ENCODE measurements around the gene CDH18. TPM values are rescaled to one million over a fixed set of nuclear protein-coding genes. Genes with fewer than 3 reads are reported as not detected.
A peak's percentile ranks its signal among the peaks of the same experiment; 100 is the strongest.

The CDH18 gene
- total and polyA plus RNA-seq, 2 donors (not counting 1 experiment from before 2014, with no cell fraction given): 0.16 to 0.33 TPM

- Histone ChIP-seq H3K27me3 (ENCODE audit: control insufficient read depth, insufficient read depth, low read length) (no peaks in the 10 kb centered on the region), H3K27ac (ENCODE audit: insufficient read depth, low read length) (no peak overlapping the region), H3K4me1 (ENCODE audit: control insufficient read depth, extremely low read depth, insufficient read depth, low read length) (no peaks in the 10 kb centered on the region), H3K4me3 (replicated peaks in 1 of 4; ENCODE audit: control extremely low read depth in 1 of 4, insufficient read depth in 1 of 4, low read depth in 3 of 4, low read length in 4 of 4) (no peak overlapping the region), H3K9ac (ENCODE audit: insufficient read depth, low read length) (no peak overlapping the region), H3K36me3 (ENCODE audit: control insufficient read depth, insufficient read depth, low read length) (no peaks in the 10 kb centered on the region), H3K79me2 (ENCODE audit: control insufficient read depth, insufficient read depth, low read length) (no peaks in the 10 kb centered on the region), H3K9me3 (ENCODE audit: control insufficient read depth, insufficient read depth, low read depth, low read length) (no peaks in the 10 kb centered on the region), H4K20me1 (ENCODE audit: control insufficient read depth, extremely low read depth, insufficient read depth, low read length) (no peaks in the 10 kb centered on the region), H2AFZ (ENCODE audit: low read length) (no peak overlapping the region), H3K4me2 (ENCODE audit: extremely low read depth, insufficient read depth, low read length) (no peak overlapping the region)
- TF ChIP-seq CTCF (conservative IDR thresholded peaks at IDR 0.05 in 1 of 2, IDR thresholded peaks at IDR 0.05 in 1 of 2; ENCODE audit: low read depth in 1 of 2, low read length in 2 of 2): no peak
- no peak for TF ChIP-seq EZH2 (IDR thresholded peaks at IDR 0.05; ENCODE audit: low read length, missing control alignments)
- DNase-seq (ENCODE audit: low read depth in 2 of 2): no peak
Observed at GRCh38 chr5:19855453-19855852, 132.5 kb downstream of the CDH18 start.

GRCh38 chr5:19855031-19855430 lies 133.0 kb downstream of the CDH18 start:
- H3K36me3 ChIP-seq (ENCODE audit: control insufficient read depth, insufficient read depth, low read length): no peaks in the 10 kb centered on the region
- H3K27ac ChIP-seq (ENCODE audit: insufficient read depth, low read length): no peak overlapping the region
- H3K4me2 ChIP-seq (ENCODE audit: extremely low read depth, insufficient read depth, low read length): no peak overlapping the region
- no peaks in the 10 kb centered on the region for H3K4me1 ChIP-seq (ENCODE audit: control insufficient read depth, extremely low read depth, insufficient read depth, low read length)
- no peaks in the 10 kb centered on the region for H3K27me3 ChIP-seq (ENCODE audit: control insufficient read depth, insufficient read depth, low read length)
- DNase-seq (ENCODE audit: low read depth in 2 of 2): peak in 1 of 2 donors; percentile 72
- H2AFZ ChIP-seq (ENCODE audit: low read length): no peak overlapping the region
- H3K9ac ChIP-seq (ENCODE audit: insufficient read depth, low read length): no peak overlapping the region
- H3K4me3 ChIP-seq (replicated peaks in 1 of 4; ENCODE audit: control extremely low read depth in 1 of 4, insufficient read depth in 1 of 4, low read depth in 3 of 4, low read length in 4 of 4): no peak overlapping the region
- no peaks in the 10 kb centered on the region for H3K9me3 ChIP-seq (ENCODE audit: control insufficient read depth, insufficient read depth, low read depth, low read length)
- H4K20me1 ChIP-seq (ENCODE audit: control insufficient read depth, extremely low read depth, insufficient read depth, low read length): no peaks in the 10 kb centered on the region
- no peaks in the 10 kb centered on the region for H3K79me2 ChIP-seq (ENCODE audit: control insufficient read depth, insufficient read depth, low read length)
- TF ChIP-seq CTCF (conservative IDR thresholded peaks at IDR 0.05 in 1 of 2, IDR thresholded peaks at IDR 0.05 in 1 of 2; ENCODE audit: low read depth in 1 of 2, low read length in 2 of 2) (no peak), EZH2 (IDR thresholded peaks at IDR 0.05; ENCODE audit: low read length, missing control alignments) (no peak)

- no peaks in the 10 kb centered on the region for H3K79me2 ChIP-seq (ENCODE audit: control insufficient read depth, insufficient read depth, low read length)
- H3K27me3 ChIP-seq (ENCODE audit: control insufficient read depth, insufficient read depth, low read length): no peaks in the 10 kb centered on the region
- H3K27ac ChIP-seq (ENCODE audit: insufficient read depth, low read length): no peak overlapping the region
- no peaks in the 10 kb centered on the region for H3K4me1 ChIP-seq (ENCODE audit: control insufficient read depth, extremely low read depth, insufficient read depth, low read length)
- no peak overlapping the region for H3K4me3 ChIP-seq (replicated peaks in 1 of 4; ENCODE audit: control extremely low read depth in 1 of 4, insufficient read depth in 1 of 4, low read depth in 3 of 4, low read length in 4 of 4)
- H3K9me3 ChIP-seq (ENCODE audit: control insufficient read depth, insufficient read depth, low read depth, low read length): no peaks in the 10 kb centered on the region
- H3K36me3 ChIP-seq (ENCODE audit: control insufficient read depth, insufficient read depth, low read length): no peaks in the 10 kb centered on the region
- peak; percentile 55 to 94 for DNase-seq (ENCODE audit: low read depth in 2 of 2)
- H3K4me2 ChIP-seq (ENCODE audit: extremely low read depth, insufficient read depth, low read length): no peak overlapping the region
- no peak overlapping the region for H3K9ac ChIP-seq (ENCODE audit: insufficient read depth, low read length)
- H2AFZ ChIP-seq (ENCODE audit: low read length): no peak overlapping the region
- TF ChIP-seq EZH2 (IDR thresholded peaks at IDR 0.05; ENCODE audit: low read length, missing control alignments) (no peak), CTCF (conservative IDR thresholded peaks at IDR 0.05 in 1 of 2, IDR thresholded peaks at IDR 0.05 in 1 of 2; ENCODE audit: low read depth in 1 of 2, low read length in 2 of 2) (no peak)
- no peaks in the 10 kb centered on the region for H4K20me1 ChIP-seq (ENCODE audit: control insufficient read depth, extremely low read depth, insufficient read depth, low read length)
Observed at GRCh38 chr5:19853616-19854240, 134.3 kb downstream of the CDH18 start.

Data from fibroblast of lung (primary cell).